NCI-H526 treated with DMSO at 0.1 percent for 48 hours (cell line): Measurements from ENCODE around the gene CACNA2D3.

Experiments
- DNase-seq: peaks from one replicate; lab custom pipeline; 2025; lab: John Stamatoyannopoulos, UW

Gene CACNA2D3

GRCh38 chr3:54917862-54918261 is 795.5 kb downstream of the CACNA2D3 start:
- no peak for DNase-seq

- DNase-seq = no peak
Measured at GRCh38 chr3:54918516-54918915, 796.2 kb downstream of the CACNA2D3 start.

- no peak for DNase-seq
Measured at GRCh38 chr3:54928046-54928770, 805.9 kb downstream of the CACNA2D3 start, which contains the start of gene LRTM1. Gene LRTM1, minus strand, starts transcription at chr3:54928059. Its CDS starts 148 bp downstream, at chr3:54927911.

- DNase-seq = no peak
Measured at GRCh38 chr3:54931182-54931581, 808.8 kb downstream of the CACNA2D3 start.

- no peak for DNase-seq
Measured at GRCh38 chr3:54932606-54933005, 810.3 kb downstream of the CACNA2D3 start.

GRCh38 chr3:54935869-54936268 is 813.5 kb downstream of the CACNA2D3 start:
- no peak for DNase-seq

GRCh38 chr3:54936561-54936960 is 814.2 kb downstream of the CACNA2D3 start:
- DNase-seq = no peak

- DNase-seq = no peak
Measured at GRCh38 chr3:54939557-54940300, 817.4 kb downstream of the CACNA2D3 start.

GRCh38 chr3:54940971-54941370 is 818.6 kb downstream of the CACNA2D3 start:
- DNase-seq = no peak

GRCh38 chr3:54941690-54942362 is 819.5 kb downstream of the CACNA2D3 start:
- no peak for DNase-seq

- no peak for DNase-seq
Measured at GRCh38 chr3:54949491-54950044, 827.2 kb downstream of the CACNA2D3 start.

GRCh38 chr3:54950391-54951003 is 828.1 kb downstream of the CACNA2D3 start:
- no peak for DNase-seq

GRCh38 chr3:54951405-54951804 is 829.1 kb downstream of the CACNA2D3 start:
- DNase-seq = no peak

- DNase-seq = no peak
Measured at GRCh38 chr3:54954022-54954421, 831.7 kb downstream of the CACNA2D3 start.

GRCh38 chr3:54954521-54954920 is 832.2 kb downstream of the CACNA2D3 start:
- DNase-seq = no peak

- DNase-seq = no peak
Measured at GRCh38 chr3:54955496-54955895, 833.1 kb downstream of the CACNA2D3 start.

GRCh38 chr3:54955941-54956340 is 833.6 kb downstream of the CACNA2D3 start:
- DNase-seq = no peak

GRCh38 chr3:54957711-54958110 is 835.4 kb downstream of the CACNA2D3 start:
- DNase-seq = no peak

- DNase-seq = no peak
Measured at GRCh38 chr3:54960082-54960481, 837.7 kb downstream of the CACNA2D3 start.

- DNase-seq = no peak
Measured at GRCh38 chr3:54960701-54961100, 838.3 kb downstream of the CACNA2D3 start.

- no peak for DNase-seq
Measured at GRCh38 chr3:54962200-54962599, 839.8 kb downstream of the CACNA2D3 start.

GRCh38 chr3:54963641-54964040 is 841.3 kb downstream of the CACNA2D3 start:
- DNase-seq = no peak
